LNCAP (cell line): ENCODE results near the gene INO80B.

Experiments
- TF ChIP-seq, protein P1 (sequence below): fragments of 450-650 bp; IDR thresholded peaks from 2 replicates; pipeline ENCODE4 v1.5.1; 2017; ENCODE audit warnings: mild to moderate bottlenecking

Gene INO80B

DNA sequence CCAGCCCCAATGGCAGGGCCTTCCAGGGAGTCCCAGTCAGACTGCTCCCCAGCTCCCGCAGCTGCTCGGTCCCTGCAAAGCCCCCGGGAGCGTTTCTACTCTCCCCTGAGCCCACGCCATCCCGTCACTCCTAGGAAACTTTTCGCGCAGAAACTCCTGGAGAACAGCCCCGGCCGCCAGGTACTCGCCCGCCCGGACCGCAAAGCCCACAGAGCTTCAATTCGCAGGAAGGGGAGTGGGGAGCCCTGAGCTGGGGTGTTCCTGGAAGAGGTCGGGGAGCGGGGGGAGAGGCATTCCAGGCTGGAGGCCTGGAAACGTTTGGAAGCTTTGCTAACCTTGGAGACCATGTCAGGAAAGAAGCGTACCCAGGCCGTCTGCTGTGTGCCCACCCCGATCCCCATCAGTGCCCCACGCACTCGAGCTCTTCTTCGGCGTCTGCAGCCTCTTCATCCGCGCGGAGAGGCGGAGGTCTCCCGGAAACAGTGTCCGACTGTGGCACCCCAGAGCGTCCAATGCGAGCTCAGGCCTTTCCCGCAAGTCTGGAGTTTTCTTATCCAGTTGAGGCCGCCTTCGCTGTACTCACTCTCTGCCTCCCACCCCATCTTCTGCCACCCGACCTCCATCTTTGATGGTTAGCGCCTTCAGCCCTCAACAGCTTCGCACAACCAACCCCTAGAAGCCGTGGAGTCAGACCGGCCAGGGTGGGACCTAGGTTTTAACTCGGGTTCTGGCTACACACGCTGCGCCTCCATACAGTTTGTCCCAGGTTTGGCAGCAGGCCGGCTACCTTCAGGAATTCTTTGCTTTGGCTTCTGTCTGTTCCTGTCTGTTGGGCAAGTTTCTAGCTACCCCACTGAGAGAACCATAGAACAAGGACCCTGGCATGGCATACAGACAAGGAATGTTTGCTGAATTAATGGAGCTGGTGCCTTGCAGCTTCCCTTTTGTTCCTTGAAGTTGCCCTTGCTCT lies 48.9 kb downstream of the INO80B start:
- TF ChIP-seq, protein P1, sequence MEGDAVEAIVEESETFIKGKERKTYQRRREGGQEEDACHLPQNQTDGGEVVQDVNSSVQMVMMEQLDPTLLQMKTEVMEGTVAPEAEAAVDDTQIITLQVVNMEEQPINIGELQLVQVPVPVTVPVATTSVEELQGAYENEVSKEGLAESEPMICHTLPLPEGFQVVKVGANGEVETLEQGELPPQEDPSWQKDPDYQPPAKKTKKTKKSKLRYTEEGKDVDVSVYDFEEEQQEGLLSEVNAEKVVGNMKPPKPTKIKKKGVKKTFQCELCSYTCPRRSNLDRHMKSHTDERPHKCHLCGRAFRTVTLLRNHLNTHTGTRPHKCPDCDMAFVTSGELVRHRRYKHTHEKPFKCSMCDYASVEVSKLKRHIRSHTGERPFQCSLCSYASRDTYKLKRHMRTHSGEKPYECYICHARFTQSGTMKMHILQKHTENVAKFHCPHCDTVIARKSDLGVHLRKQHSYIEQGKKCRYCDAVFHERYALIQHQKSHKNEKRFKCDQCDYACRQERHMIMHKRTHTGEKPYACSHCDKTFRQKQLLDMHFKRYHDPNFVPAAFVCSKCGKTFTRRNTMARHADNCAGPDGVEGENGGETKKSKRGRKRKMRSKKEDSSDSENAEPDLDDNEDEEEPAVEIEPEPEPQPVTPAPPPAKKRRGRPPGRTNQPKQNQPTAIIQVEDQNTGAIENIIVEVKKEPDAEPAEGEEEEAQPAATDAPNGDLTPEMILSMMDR, result no peak

DNA sequence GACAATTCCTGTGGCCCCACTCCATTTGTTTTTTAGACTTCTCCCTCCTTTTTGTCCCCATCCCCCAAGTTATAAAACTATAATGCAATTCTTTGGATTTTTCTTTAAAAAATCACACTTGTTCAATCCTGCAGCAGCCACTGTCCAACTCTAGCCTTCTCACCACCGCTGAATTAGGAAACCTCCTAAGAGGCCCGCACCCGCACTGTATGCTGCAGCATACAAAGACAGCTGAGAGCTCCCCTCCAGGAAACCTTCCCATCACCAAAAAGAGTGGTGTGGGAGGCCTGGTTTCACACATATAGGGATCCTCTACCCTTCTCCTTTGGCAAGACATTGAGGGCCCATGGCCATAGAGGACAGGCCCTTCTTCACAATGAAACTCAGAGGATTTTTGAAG lies 49.7 kb downstream of the INO80B start:
- TF ChIP-seq, protein P1, result no peak

DNA sequence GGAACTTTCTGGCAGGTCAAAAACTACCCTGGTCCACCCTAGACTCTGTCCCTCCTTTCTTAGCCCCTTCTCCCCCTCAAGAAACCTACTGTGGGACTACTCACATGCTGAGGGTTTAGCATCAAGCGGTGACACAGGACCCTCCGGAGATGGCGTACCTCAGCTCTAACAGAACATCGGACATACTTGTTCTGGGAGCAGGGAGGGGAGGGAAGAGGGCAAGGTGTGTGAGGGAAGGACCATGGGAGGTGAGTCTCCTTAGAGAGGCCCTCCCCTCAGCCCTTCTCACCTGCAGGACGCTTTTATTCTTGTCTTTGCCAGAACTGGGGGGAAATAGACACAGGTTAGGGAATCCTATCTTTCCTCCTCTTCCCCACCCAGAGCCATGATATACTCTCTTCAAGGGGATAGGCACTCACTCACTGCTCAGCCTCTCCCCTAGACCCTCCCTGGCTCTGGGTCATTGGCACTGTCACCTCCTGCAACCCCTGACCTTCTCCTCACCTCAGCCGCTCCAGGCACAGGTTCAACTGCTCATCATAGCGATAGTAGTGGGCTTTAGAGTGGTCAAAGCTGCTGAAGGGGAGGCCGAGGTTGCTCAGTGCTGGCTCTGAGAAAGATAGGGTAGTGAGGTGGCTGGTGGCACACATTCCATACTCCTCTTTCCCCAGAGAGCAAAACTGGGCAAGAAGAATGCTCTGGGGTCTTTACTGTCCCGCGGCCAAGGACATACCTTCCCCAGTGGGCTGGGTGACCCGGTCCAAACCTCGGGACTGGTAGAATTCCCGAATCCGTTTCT lies 50.8 kb downstream of the INO80B start:
- TF ChIP-seq, protein P1, result no peak

DNA sequence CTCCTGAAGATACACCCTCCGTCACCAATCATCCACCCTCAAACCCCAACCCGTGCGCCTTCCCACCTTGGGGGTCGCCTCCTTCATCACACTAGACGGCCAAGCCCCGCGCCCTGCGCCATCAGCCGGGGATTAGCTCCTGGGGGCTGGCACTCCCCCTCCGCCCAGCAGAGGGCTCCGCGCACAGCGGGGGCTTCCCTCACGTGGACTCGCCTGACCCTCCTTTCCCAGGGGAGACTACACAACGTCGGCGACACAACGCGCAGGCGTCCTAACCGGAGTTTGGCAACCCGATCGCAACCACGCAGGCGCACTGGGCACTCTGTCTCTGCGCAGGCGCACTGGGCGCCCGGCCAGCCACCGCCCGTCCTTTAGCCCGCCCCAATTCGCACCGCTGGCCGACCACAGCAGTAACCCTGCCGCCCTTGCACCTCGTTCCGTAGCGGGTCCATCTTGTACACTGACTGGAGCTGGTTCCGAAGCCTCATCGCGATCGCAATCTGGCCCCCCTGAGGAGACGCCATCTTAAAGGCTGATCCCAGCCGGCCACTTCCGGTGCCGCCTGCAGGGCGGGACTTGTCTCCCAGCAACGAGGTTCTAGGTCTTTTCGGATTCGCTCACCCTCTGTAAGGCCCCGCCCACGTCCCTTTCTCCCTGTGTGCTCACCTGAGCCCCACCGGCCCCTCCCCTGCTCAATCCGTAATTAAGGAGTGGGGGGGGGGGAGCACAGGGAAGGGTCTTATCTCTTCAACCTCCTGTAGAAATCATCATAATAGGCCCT lies 52.4 kb downstream of the INO80B start, which contains the start of gene PCGF1:
Gene PCGF1 (minus strand): TSS at position 551 of the 781 bp plus-strand sequence. CDS start 27 bp downstream, at position 524.
- TF ChIP-seq, protein P1, result no peak
